Esophagus muscularis mucosa (tissue), 4 donors: ENCODE data around the gene ASB9. TPM values are rescaled to one million over a fixed set of nuclear protein-coding genes. Genes with fewer than 3 reads are reported as not detected.

ENCODE experiments used
- DNase-seq: peaks from one replicate; pipeline ENCODE4 v3.0.0-alpha.2; 2017; ENCODE audit errors: extremely low spot score
- H3K27ac ChIP-seq, 4 donors: fragments of 200-600 bp; sonication (generic); replicated peaks in 1 of 4; 1 replicate in 3 of 4; 2 replicates in 1 of 4; pipeline ENCODE4 v1.5.1; 2016 to 2019; ENCODE audit warnings: mild to moderate bottlenecking in 1 of 4
- H3K27me3 ChIP-seq, 4 donors: fragments of 200-600 bp; sonication (generic); one replicate each; pipeline versions ENCODE4 v1.5.1 to v1.6.0; 2016 to 2019
- H3K36me3 ChIP-seq, 4 donors: fragments of 200-600 bp; sonication (generic); one replicate each; pipeline ENCODE4 v1.5.1; 2016 to 2019
- H3K4me1 ChIP-seq, 4 donors: fragments of 200-600 bp; sonication (generic); one replicate each; pipeline ENCODE4 v1.5.1; 2016 to 2019
- H3K4me3 ChIP-seq, 4 donors: fragments of 200-600 bp; sonication (generic); 1 replicate in 2 of 4; 2 replicates in 2 of 4; pipeline ENCODE4 v1.5.1; 2016 to 2019; ENCODE audit warnings: mild to moderate bottlenecking in 4 of 4, moderate library complexity in 1 of 4
- H3K9me3 ChIP-seq, 4 donors: fragments of 200-600 bp; sonication (generic); 1 replicate in 3 of 4; 2 replicates in 1 of 4; pipeline ENCODE4 v1.5.1; 2016 to 2019
- EP300 ChIP-seq: sonication (generic); formaldehyde crosslinking; IDR thresholded peaks from one replicate; pipeline ENCODE4 v1.6.1; 2017; ENCODE audit warnings: antibody characterized with exemption
- POLR2A ChIP-seq: fragments of 450-650 bp; IDR thresholded peaks from one replicate; pipeline ENCODE4 v1.6.1; 2017; ENCODE audit warnings: antibody characterized with exemption, moderate library complexity, mild to moderate bottlenecking, low read depth
- POLR2AphosphoS5 ChIP-seq, 2 donors: sonication (generic); formaldehyde crosslinking; IDR thresholded peaks; one replicate each; pipeline ENCODE4 v1.6.1; 2017; ENCODE audit warnings: antibody characterized with exemption in 2 of 2
- WGBS: methylation state at CpG from one replicate; pipeline ENCODE4 v1.1.5; 2018; 5-methylcytosine and 5-hydroxymethylcytosine counted together
- intact Hi-C: fragments of 100-400 bp; cut with DNase I; formaldehyde crosslinking; loops from one replicate; pipeline ENCODE4 v1.15.1; 2023
- total RNA-seq, 4 donors: library from RNA; depleted of rRNA; stranded (reverse); fragments of >200 nt; gene quantifications; one replicate each; pipeline versions ENCODE4 v1.1.0 to v1.2.1, GENCODE V29; 2016
- TF ChIP-seq, protein P1 (sequence below), 3 experiments: fragments of 200-600 bp in 2 of 3; fragments of 450-650 bp in 1 of 3; sonication (generic) in 2 of 3; IDR thresholded peaks; one replicate each; pipeline ENCODE4 v1.5.1; 2017 to 2019; ENCODE audit warnings: antibody characterized with exemption in 3 of 3, mild to moderate bottlenecking in 2 of 3, moderate library complexity in 1 of 3

Gene ASB9
- total RNA-seq, 4 donors from 2014 or later = 2.1 to 3.9 (median 2.6) TPM

GRCh38 chrX:15236146-15236545 is 33.7 kb downstream of the ASB9 start:
- Histone ChIP-seq H3K4me3 (no peak overlapping the region), H3K27ac (no peak overlapping the region), H3K4me1 (no peaks in the 10 kb centered on the region), H3K36me3 (no peaks in the 10 kb centered on the region), H3K27me3 (no peaks in the 10 kb centered on the region), H3K9me3 (no peaks in the 10 kb centered on the region)
- TF ChIP-seq POLR2A (no peak), EP300 (no peak), POLR2AphosphoS5 (IDR thresholded peaks at IDR 0.05) (no peak)
- TF ChIP-seq, protein P1, sequence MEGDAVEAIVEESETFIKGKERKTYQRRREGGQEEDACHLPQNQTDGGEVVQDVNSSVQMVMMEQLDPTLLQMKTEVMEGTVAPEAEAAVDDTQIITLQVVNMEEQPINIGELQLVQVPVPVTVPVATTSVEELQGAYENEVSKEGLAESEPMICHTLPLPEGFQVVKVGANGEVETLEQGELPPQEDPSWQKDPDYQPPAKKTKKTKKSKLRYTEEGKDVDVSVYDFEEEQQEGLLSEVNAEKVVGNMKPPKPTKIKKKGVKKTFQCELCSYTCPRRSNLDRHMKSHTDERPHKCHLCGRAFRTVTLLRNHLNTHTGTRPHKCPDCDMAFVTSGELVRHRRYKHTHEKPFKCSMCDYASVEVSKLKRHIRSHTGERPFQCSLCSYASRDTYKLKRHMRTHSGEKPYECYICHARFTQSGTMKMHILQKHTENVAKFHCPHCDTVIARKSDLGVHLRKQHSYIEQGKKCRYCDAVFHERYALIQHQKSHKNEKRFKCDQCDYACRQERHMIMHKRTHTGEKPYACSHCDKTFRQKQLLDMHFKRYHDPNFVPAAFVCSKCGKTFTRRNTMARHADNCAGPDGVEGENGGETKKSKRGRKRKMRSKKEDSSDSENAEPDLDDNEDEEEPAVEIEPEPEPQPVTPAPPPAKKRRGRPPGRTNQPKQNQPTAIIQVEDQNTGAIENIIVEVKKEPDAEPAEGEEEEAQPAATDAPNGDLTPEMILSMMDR (IDR thresholded peaks at IDR 0.05) = no peak
- whole genome bisulfite sequencing = 81% methylated on average over 3 of the region's 3 CpGs
- intact Hi-C loops = no loop called here
- no peak for DNase-seq

DNA sequence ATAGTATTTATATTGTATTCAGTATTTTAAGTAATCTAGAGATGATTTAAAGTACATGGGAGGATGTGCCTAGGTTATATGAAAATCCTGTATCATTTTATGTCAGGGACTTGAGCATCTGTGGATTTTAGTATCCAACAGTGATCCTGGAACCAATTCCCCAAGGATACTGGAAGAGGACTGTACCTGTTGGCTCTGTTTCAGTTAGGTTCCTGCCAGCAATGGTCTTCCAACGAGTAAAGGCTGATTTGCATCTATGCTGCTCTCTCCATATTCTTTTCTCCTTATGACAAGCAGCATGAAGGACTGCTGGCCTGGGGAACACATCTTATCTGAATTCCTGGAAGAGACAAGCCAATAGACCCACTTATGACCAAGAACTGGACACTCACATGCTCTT is 34.9 kb downstream of the ASB9 start:
- H3K9me3 ChIP-seq = no peaks in the 10 kb centered on the region
- H3K4me1 ChIP-seq = no peaks in the 10 kb centered on the region
- no peak overlapping the region for H3K27ac ChIP-seq
- 50% methylated on average over 1 of the region's 1 CpG for WGBS
- TF ChIP-seq, protein P1 (IDR thresholded peaks at IDR 0.05) = no peak
- TF ChIP-seq EP300 (no peak), POLR2AphosphoS5 (IDR thresholded peaks at IDR 0.05) (no peak), POLR2A (no peak)
- intact Hi-C loops = no loop called here
- H3K36me3 ChIP-seq = no peaks in the 10 kb centered on the region
- no peak for DNase-seq
- H3K4me3 ChIP-seq = no peak overlapping the region
- H3K27me3 ChIP-seq = no peaks in the 10 kb centered on the region

DNA sequence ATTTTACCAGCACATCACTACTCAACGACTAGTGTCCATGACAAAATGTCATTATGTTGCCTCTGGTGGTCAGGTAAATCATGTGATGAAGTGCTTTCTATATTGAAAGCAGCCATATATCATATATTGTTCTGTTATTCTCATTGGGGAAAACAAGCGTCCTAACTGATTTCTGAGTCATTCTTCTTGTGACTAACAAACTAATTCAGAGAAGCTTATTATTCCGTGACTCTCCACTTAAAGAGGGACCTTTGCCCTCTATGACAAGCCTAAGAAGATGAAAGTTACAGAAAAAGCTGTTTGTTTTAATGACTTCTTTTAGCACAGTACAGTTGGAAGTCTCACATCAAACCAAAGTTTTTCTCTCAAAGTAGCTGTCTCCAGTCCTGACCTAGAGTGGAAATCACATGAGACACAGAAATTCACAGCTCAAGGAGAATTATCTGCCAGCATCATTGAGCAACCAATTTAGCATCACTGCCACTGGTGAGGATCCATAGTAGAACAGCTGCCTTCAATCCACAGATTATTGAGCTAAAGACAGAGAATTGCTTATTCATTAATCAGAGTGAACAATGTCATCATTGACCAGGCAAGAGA is 36.4 kb downstream of the ASB9 start:
- intact Hi-C loops = no loop called here
- H3K27ac ChIP-seq = no peak overlapping the region
- DNase-seq = no peak
- WGBS = 66% methylated on average over 3 of the region's 3 CpGs
- no peaks in the 10 kb centered on the region for H3K36me3 ChIP-seq
- no peaks in the 10 kb centered on the region for H3K4me1 ChIP-seq
- TF ChIP-seq, protein P1 (IDR thresholded peaks at IDR 0.05) = no peak
- no peak for TF ChIP-seq EP300
- no peak for TF ChIP-seq POLR2A
- TF ChIP-seq POLR2AphosphoS5 (IDR thresholded peaks at IDR 0.05) = no peak
- no peaks in the 10 kb centered on the region for H3K27me3 ChIP-seq
- no peaks in the 10 kb centered on the region for H3K9me3 ChIP-seq
- no peak overlapping the region for H3K4me3 ChIP-seq

- TF ChIP-seq, protein P1 (IDR thresholded peaks at IDR 0.05) = no peak
- TF ChIP-seq POLR2AphosphoS5 (IDR thresholded peaks at IDR 0.05) = no peak
- no peak for TF ChIP-seq EP300
- no peak for TF ChIP-seq POLR2A
- DNase-seq = no peak
- Histone ChIP-seq H3K4me3 (no peak overlapping the region), H3K9me3 (no peaks in the 10 kb centered on the region), H3K27ac (no peak overlapping the region), H3K36me3 (no peaks in the 10 kb centered on the region), H3K27me3 (no peaks in the 10 kb centered on the region), H3K4me1 (no peaks in the 10 kb centered on the region)
- intact Hi-C loops = no loop called here
- whole genome bisulfite sequencing = 81% methylated on average over 1 of the region's 1 CpG
These were observed 45.1 kb downstream of the ASB9 start for GRCh38 chrX:15224747-15225146.

GRCh38 chrX:15221321-15221720 is 48.6 kb downstream of the ASB9 start:
- intact Hi-C loops = no loop called here
- Histone ChIP-seq H3K36me3 (no peaks in the 10 kb centered on the region), H3K4me1 (no peaks in the 10 kb centered on the region), H3K27ac (no peak overlapping the region), H3K27me3 (no peaks in the 10 kb centered on the region), H3K9me3 (no peaks in the 10 kb centered on the region), H3K4me3 (no peak overlapping the region)
- no peak for DNase-seq
- no peak for TF ChIP-seq POLR2A
- TF ChIP-seq POLR2AphosphoS5 (IDR thresholded peaks at IDR 0.05) = no peak
